DMS79 treated with DMSO at 0.1 percent for 48 hours (cell line): ENCODE results near the gene TCF20.

Experiments
- DNase-seq: peaks from one replicate; lab custom pipeline; 2025; lab: John Stamatoyannopoulos, UW

Gene TCF20

GRCh38 chr22:42270510-42271190 is at the start of gene TCF20:
Gene TCF20, minus strand, starts transcription at chr22:42270653. Its CDS starts 55,348 bp downstream, at chr22:42215305.
- DNase-seq = peak; percentile 36

GRCh38 chr22:42319386-42319785 is 48.9 kb upstream of the TCF20 start:
- DNase-seq = no peak

- no peak for DNase-seq
Measured at GRCh38 chr22:42318967-42319366, 48.5 kb upstream of the TCF20 start.

- peak; percentile 29 for DNase-seq
Measured at GRCh38 chr22:42317691-42318547, 47.5 kb upstream of the TCF20 start.

GRCh38 chr22:42317008-42317407 is 46.6 kb upstream of the TCF20 start:
- DNase-seq = no peak

- no peak for DNase-seq
Measured at GRCh38 chr22:42315392-42315756, 44.9 kb upstream of the TCF20 start.

GRCh38 chr22:42314709-42315391 is 44.4 kb upstream of the TCF20 start:
- peak; percentile 31 for DNase-seq

- DNase-seq = peak; percentile 89
Measured at GRCh38 chr22:42313804-42314581, 43.5 kb upstream of the TCF20 start.

- DNase-seq = peak; percentile 31
Measured at GRCh38 chr22:42313204-42313603, 42.8 kb upstream of the TCF20 start.

GRCh38 chr22:42310291-42311015 is 40.0 kb upstream of the TCF20 start:
- DNase-seq = no peak

GRCh38 chr22:42309865-42310264 is 39.4 kb upstream of the TCF20 start:
- DNase-seq = no peak

GRCh38 chr22:42308892-42309468 is 38.5 kb upstream of the TCF20 start:
- no peak for DNase-seq

- DNase-seq = no peak
Measured at GRCh38 chr22:42307806-42308563, 37.5 kb upstream of the TCF20 start.

GRCh38 chr22:42306010-42306409 is 35.6 kb upstream of the TCF20 start:
- no peak for DNase-seq

- no peak for DNase-seq
Measured at GRCh38 chr22:42304324-42304790, 33.9 kb upstream of the TCF20 start.

- no peak for DNase-seq
Measured at GRCh38 chr22:42303396-42304323, 33.2 kb upstream of the TCF20 start.

GRCh38 chr22:42301742-42302102 is 31.3 kb upstream of the TCF20 start:
- DNase-seq = no peak

GRCh38 chr22:42301077-42301741 is 30.8 kb upstream of the TCF20 start:
- no peak for DNase-seq
